OCI-LY3 (cell line): Measurements from ENCODE around the gene LDB2.

Experiments used
- H2AFZ ChIP-seq: fragments of 200-600, 300-600 bp; shearing (Covaris generic); 2 replicates; pipeline ENCODE4 v1.6.0; 2014; ENCODE audit warnings: antibody characterized with exemption, low read depth, low read length
- H3K27ac ChIP-seq: fragments of 200-600, 300-600 bp; sonication (generic); 2 replicates; pipeline ENCODE4 v1.5.1; 2014; ENCODE audit warnings: mild to moderate bottlenecking, low read length, moderate library complexity, mixed read lengths
- H3K27me3 ChIP-seq: fragments of 200-600, 300-600 bp; sonication (generic); 2 replicates; pipeline ENCODE4 v1.6.1; 2014; ENCODE audit warnings: low read depth, low read length, mixed read lengths
- H3K36me3 ChIP-seq: fragments of 200-600, 300-600 bp; sonication (generic); replicated peaks from 2 replicates; pipeline ENCODE3; 2014; ENCODE audit warnings: low read depth, low read length, mixed read lengths
- H3K4me1 ChIP-seq: fragments of 300-600, 200-600 bp; sonication (generic); 2 replicates; pipeline ENCODE4 v1.6.1; 2014; ENCODE audit warnings: low read length, mixed read lengths
- H3K4me2 ChIP-seq: fragments of 200-600, 300-600 bp; sonication (generic); 2 replicates; pipeline ENCODE4 v1.6.1; 2014; ENCODE audit warnings: low read length, mixed read lengths
- H3K4me3 ChIP-seq: fragments of 300-600, 200-600 bp; sonication (generic); 2 replicates; pipeline ENCODE4 v1.5.1; 2014; ENCODE audit warnings: antibody characterized with exemption, mild to moderate bottlenecking, low read length, moderate library complexity
- H3K79me2 ChIP-seq: fragments of 300-600, 200-600 bp; shearing (Covaris generic); 2 replicates; pipeline ENCODE4 v1.6.1; 2014; ENCODE audit warnings: mild to moderate bottlenecking, low read length, mixed read lengths
- H3K9ac ChIP-seq: fragments of 300-600, 200-600 bp; shearing (Covaris generic); 2 replicates; pipeline ENCODE4 v1.6.0; 2014; ENCODE audit warnings: mild to moderate bottlenecking, low read length, moderate library complexity
- H3K9me3 ChIP-seq: fragments of 200-600, 300-600 bp; shearing (Covaris generic); 2 replicates; pipeline ENCODE4 v1.6.1; 2014; ENCODE audit warnings: low read length, mixed read lengths; ENCODE audit not compliant: insufficient read depth
- H4K20me1 ChIP-seq: fragments of 200-600, 300-600 bp; sonication (generic); 2 replicates; pipeline ENCODE4 v1.6.1; 2016; ENCODE audit warnings: low read length, mixed read lengths; ENCODE audit not compliant: insufficient read depth
- CTCF ChIP-seq: fragments of 200-600, 300-600 bp; sonication (generic); IDR thresholded peaks from 2 replicates; pipeline ENCODE4 v1.5.1; 2014; ENCODE audit warnings: antibody characterized with exemption, low read length, low read depth
- EZH2phosphoT487 ChIP-seq: fragments of 200-600 bp; shearing (Covaris generic); IDR thresholded peaks from 2 replicates; pipeline ENCODE4 v1.6.1; 2018; ENCODE audit warnings: antibody characterized with exemption, mixed run types, low read depth

LDB2 gene

DNA sequence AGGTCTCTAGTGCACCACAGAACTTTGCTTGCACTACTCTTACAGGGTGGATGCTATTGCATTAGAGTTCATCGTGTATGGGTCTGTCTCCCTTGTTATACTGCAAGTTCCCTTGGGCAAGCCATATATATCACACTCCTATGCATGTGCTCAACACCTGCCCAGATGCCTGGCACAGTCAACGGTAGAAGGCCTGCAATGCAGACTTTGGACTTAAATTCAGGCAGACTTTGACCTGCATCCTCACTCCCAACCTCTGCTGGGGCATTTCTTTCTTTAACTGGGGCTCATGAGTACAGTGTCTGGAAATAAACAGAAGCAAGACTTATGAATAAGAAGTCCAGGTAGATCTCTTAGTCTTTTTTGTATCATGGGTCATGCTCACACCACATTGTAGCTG, 148.2 kb downstream of the LDB2 start:
- Histone ChIP-seq H2AFZ (no peak overlapping the region), H3K9ac (no peak overlapping the region), H3K4me1 (no peaks in the 10 kb centered on the region), H3K9me3 (no peaks in the 10 kb centered on the region), H4K20me1 (no peaks in the 10 kb centered on the region), H3K36me3 (no peaks in the 10 kb centered on the region), H3K27ac (no peak overlapping the region), H3K4me3 (no peak overlapping the region), H3K27me3 (no peaks in the 10 kb centered on the region), H3K79me2 (no peaks in the 10 kb centered on the region), H3K4me2 (no peak overlapping the region)
- TF ChIP-seq EZH2phosphoT487 (no peak), CTCF (no peak)

- no peaks in the 10 kb centered on the region for H3K4me1 ChIP-seq
- no peaks in the 10 kb centered on the region for H3K36me3 ChIP-seq
- no peak overlapping the region for H3K4me3 ChIP-seq
- no peak overlapping the region for H3K4me2 ChIP-seq
- TF ChIP-seq EZH2phosphoT487 (no peak), CTCF (no peak)
- H3K9ac ChIP-seq, result no peak overlapping the region
- H3K79me2 ChIP-seq, result no peaks in the 10 kb centered on the region
- H3K27me3 ChIP-seq, result no peaks in the 10 kb centered on the region
- no peak overlapping the region for H2AFZ ChIP-seq
- no peaks in the 10 kb centered on the region for H4K20me1 ChIP-seq
- H3K27ac ChIP-seq, result no peak overlapping the region
- no peaks in the 10 kb centered on the region for H3K9me3 ChIP-seq
Measured at GRCh38 chr4:16745887-16746286, 152.6 kb downstream of the LDB2 start.

DNA sequence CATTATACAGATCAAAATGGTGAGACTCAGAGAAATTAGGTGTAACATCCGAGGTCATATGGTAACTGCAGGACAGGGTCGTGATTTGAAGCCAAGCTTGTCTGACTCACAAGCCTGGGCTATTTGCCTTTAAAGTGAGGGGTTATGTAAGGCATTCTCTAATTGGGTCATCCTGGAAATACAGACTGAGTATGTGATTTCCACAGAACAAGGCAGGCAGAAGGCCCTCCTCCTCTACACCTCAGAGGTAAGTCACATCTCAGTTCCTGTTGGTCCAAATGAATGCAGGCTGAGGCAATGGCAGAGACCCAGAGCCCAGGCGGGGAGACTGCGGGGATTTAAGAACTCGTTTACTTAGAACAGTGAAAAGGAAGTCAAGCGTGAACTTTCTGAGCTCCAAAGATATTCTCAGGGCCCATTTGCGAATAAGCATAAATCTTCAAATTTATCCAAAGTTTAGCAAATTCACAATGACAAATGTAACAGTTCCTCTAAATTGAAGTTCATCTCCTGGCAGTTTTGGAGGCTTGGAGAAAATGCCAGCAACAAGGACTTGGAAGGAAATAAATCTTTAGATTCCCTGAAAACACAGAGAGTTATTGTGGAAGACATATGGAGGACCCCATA, 153.3 kb downstream of the LDB2 start:
- Histone ChIP-seq H3K4me2 (no peak overlapping the region), H3K27me3 (no peaks in the 10 kb centered on the region), H3K9ac (no peak overlapping the region), H3K36me3 (no peaks in the 10 kb centered on the region), H3K27ac (no peak overlapping the region), H3K4me3 (no peak overlapping the region), H4K20me1 (no peaks in the 10 kb centered on the region), H3K4me1 (no peaks in the 10 kb centered on the region), H2AFZ (no peak overlapping the region), H3K79me2 (no peaks in the 10 kb centered on the region), H3K9me3 (no peaks in the 10 kb centered on the region)
- TF ChIP-seq CTCF (no peak), EZH2phosphoT487 (no peak)

GRCh38 chr4:16741287-16741686, 157.2 kb downstream of the LDB2 start:
- TF ChIP-seq CTCF, result no peak
- no peak for TF ChIP-seq EZH2phosphoT487
- no peak overlapping the region for H3K27ac ChIP-seq

More at GRCh38 chr4:16741287-16741686, 157.2 kb downstream of the LDB2 start:
- Histone ChIP-seq H3K79me2 (no peaks in the 10 kb centered on the region), H3K4me1 (no peaks in the 10 kb centered on the region), H3K36me3 (no peaks in the 10 kb centered on the region), H3K4me3 (no peak overlapping the region), H3K27me3 (no peaks in the 10 kb centered on the region), H3K9ac (no peak overlapping the region), H3K4me2 (no peak overlapping the region), H4K20me1 (no peaks in the 10 kb centered on the region), H2AFZ (no peak overlapping the region), H3K9me3 (no peaks in the 10 kb centered on the region; the same call in 1 of the 2 replicates)
